Spinal cord (tissue), 10 donors: ENCODE data around the gene PAFAH2. TPM values are rescaled to one million over a fixed set of nuclear protein-coding genes. Genes with fewer than 3 reads are reported as not detected.
"Not testable (repeated sequence)": the region's sequence is repeated elsewhere in the genome, so short reads cannot be mapped to it uniquely, and the experiment has no call there.

Experiments used
- DNase-seq, 6 donors: peaks; one replicate each; pipeline versions ENCODE4 v3.0.0 to v3.0.0-alpha.2; 2013 to 2015; ENCODE audit warnings: low spot score in 6 of 6, low read depth in 4 of 6
- H3K27ac ChIP-seq: one replicate; pipeline ENCODE4 v1.5.1; 2013; ENCODE audit warnings: low read depth, low read length, control low read depth
- H3K27me3 ChIP-seq: one replicate; pipeline ENCODE4 v1.6.1; 2013; ENCODE audit warnings: low read length; ENCODE audit not compliant: control insufficient read depth, insufficient read depth
- H3K36me3 ChIP-seq: one replicate; pipeline ENCODE4 v1.6.1; 2013; ENCODE audit warnings: low read length; ENCODE audit not compliant: control insufficient read depth, insufficient read depth
- H3K4me1 ChIP-seq: one replicate; pipeline ENCODE4 v1.6.1; 2013; ENCODE audit warnings: low read length; ENCODE audit not compliant: control insufficient read depth, insufficient read depth
- H3K4me3 ChIP-seq: one replicate; pipeline ENCODE4 v1.5.1; 2013; ENCODE audit warnings: low read depth, low read length, control low read depth
- H3K9me3 ChIP-seq: one replicate; pipeline ENCODE4 v1.6.1; 2013; ENCODE audit warnings: low read length; ENCODE audit not compliant: control insufficient read depth, insufficient read depth
- WGBS: methylation state at CpG from one replicate; pipeline ENCODE4 v1.1.5; 2013; ENCODE audit warnings: missing lambda C conversion rate; ENCODE audit not compliant: insufficient coverage; 5-methylcytosine and 5-hydroxymethylcytosine counted together
- polyA plus RNA-seq, 2 donors: library from polyadenylated mRNA; unstranded; fragments of 120-200 nt; gene quantifications; one replicate each; pipeline ENCODE4 v1.2.1, GENCODE V29; 2013; ENCODE audit not compliant: insufficient read length in 2 of 2
- total RNA-seq, 2 donors: library from RNA; depleted of rRNA in 1 of 2; stranded (reverse); fragments of 120-200 nt in 1 of 2; fragments of >200 nt in 1 of 2; gene quantifications; one replicate each; pipeline versions ENCODE4 v1.2.3 to v1.2.4, GENCODE V29; 2013 to 2014
- donor health status: healthy.

The PAFAH2 gene
- total and polyA plus RNA-seq, 4 donors: 6.6 to 11.1 (median 8.1) TPM

GRCh38 chr1:25944986-25945385, 52.9 kb downstream of the PAFAH2 start:
- Histone ChIP-seq H3K4me1 (no peaks in the 10 kb centered on the region), H3K4me3 (no peak overlapping the region), H3K36me3 (no peaks in the 10 kb centered on the region), H3K9me3 (no peaks in the 10 kb centered on the region), H3K27me3 (no peaks in the 10 kb centered on the region), H3K27ac (no peak overlapping the region)
- WGBS: 69% methylated on average over 2 of the region's 3 CpGs
- peak in 1 of 6 donors; percentile 20 for DNase-seq

GRCh38 chr1:25943511-25943910, 54.4 kb downstream of the PAFAH2 start:
- DNase-seq, H3K9me3 ChIP-seq, H3K36me3 ChIP-seq, H3K4me1 ChIP-seq, H3K27ac ChIP-seq, H3K4me3 ChIP-seq, H3K27me3 ChIP-seq: not testable (repeated sequence)
- WGBS: no CpG with 5 or more reads among the region's 5 CpGs

GRCh38 chr1:25936947-25937346, 60.9 kb downstream of the PAFAH2 start:
- no CpG with 5 or more reads among the region's 4 CpGs for WGBS

GRCh38 chr1:25933479-25934365, 64.1 kb downstream of the PAFAH2 start:
- Histone ChIP-seq H3K9me3 (no peaks in the 10 kb centered on the region), H3K4me1 (peaks cover 14% of the 10 kb centered on the region), H3K4me3 (no peak overlapping the region), H3K27me3 (no peaks in the 10 kb centered on the region), H3K27ac (no peak overlapping the region), H3K36me3 (no peaks in the 10 kb centered on the region)
- WGBS: 66% methylated on average over 7 of the region's 13 CpGs
- peak in 2 of 6 donors; percentile 78 to 83 for DNase-seq

More at GRCh38 chr1:25936947-25937346, 60.9 kb downstream of the PAFAH2 start:
- H3K4me3 ChIP-seq: no peak overlapping the region
- peak in 2 of 6 donors; percentile 35 to 44 for DNase-seq
- no peak overlapping the region for H3K27ac ChIP-seq
- H3K27me3 ChIP-seq: no peaks in the 10 kb centered on the region
- peaks cover 14% of the 10 kb centered on the region for H3K4me1 ChIP-seq
- H3K36me3 ChIP-seq: no peaks in the 10 kb centered on the region
- no peaks in the 10 kb centered on the region for H3K9me3 ChIP-seq

GRCh38 chr1:25932811-25933400, 65.0 kb downstream of the PAFAH2 start:
- H3K4me3 ChIP-seq, H3K9me3 ChIP-seq, H3K36me3 ChIP-seq, H3K27ac ChIP-seq, H3K27me3 ChIP-seq: not testable (repeated sequence)
- peak in 2 of 6 donors; percentile 32 to 58 for DNase-seq
- H3K4me1 ChIP-seq: peaks cover 17% of the 10 kb centered on the region
- 37% methylated on average over 7 of the region's 12 CpGs for WGBS

- H3K9me3 ChIP-seq: no peaks in the 10 kb centered on the region
- no peaks in the 10 kb centered on the region for H3K27me3 ChIP-seq
- WGBS: 92% methylated on average over 2 of the region's 5 CpGs
- peaks cover 23% of the 10 kb centered on the region for H3K4me1 ChIP-seq
- H3K4me3 ChIP-seq: no peak overlapping the region
- DNase-seq: no peak
- no peaks in the 10 kb centered on the region for H3K36me3 ChIP-seq
- H3K27ac ChIP-seq: no peak overlapping the region
Observed at GRCh38 chr1:25932321-25932720, 65.5 kb downstream of the PAFAH2 start.

- no peaks in the 10 kb centered on the region for H3K9me3 ChIP-seq
- no peak overlapping the region for H3K27ac ChIP-seq
- no peak for DNase-seq
- H3K27me3 ChIP-seq: no peaks in the 10 kb centered on the region
- WGBS: 86% methylated on average over 7 of the region's 7 CpGs
- no peak overlapping the region for H3K4me3 ChIP-seq
- H3K4me1 ChIP-seq: peaks cover 30% of the 10 kb centered on the region
- no peaks in the 10 kb centered on the region for H3K36me3 ChIP-seq
Observed at GRCh38 chr1:25929016-25929415, 68.8 kb downstream of the PAFAH2 start.

GRCh38 chr1:25927521-25928265, 70.2 kb downstream of the PAFAH2 start:
- peak in 3 of 6 donors; percentile 67 to 95 (median 85) for DNase-seq
- Histone ChIP-seq H3K4me1 (peaks cover 24% of the 10 kb centered on the region), H3K4me3 (no peak overlapping the region), H3K27ac (peak overlapping the region; percentile 57), H3K27me3 (no peaks in the 10 kb centered on the region), H3K36me3 (no peaks in the 10 kb centered on the region), H3K9me3 (no peaks in the 10 kb centered on the region)
- WGBS: 69% methylated on average over 5 of the region's 5 CpGs

GRCh38 chr1:25926731-25927496, 70.9 kb downstream of the PAFAH2 start:
- WGBS: 24% methylated on average over 9 of the region's 13 CpGs
- no peaks in the 10 kb centered on the region for H3K9me3 ChIP-seq
- peaks cover 29% of the 10 kb centered on the region for H3K4me1 ChIP-seq
- no peaks in the 10 kb centered on the region for H3K27me3 ChIP-seq
- H3K36me3 ChIP-seq: no peaks in the 10 kb centered on the region
- peak overlapping the region; percentile 57 for H3K27ac ChIP-seq
- peak in 2 of 6 donors; percentile 78 to 83 for DNase-seq
- H3K4me3 ChIP-seq: no peak overlapping the region
